Natural killer cell (primary cell): ENCODE results near the gene AGBL4. TPM values are rescaled to one million over a fixed set of nuclear protein-coding genes. Genes with fewer than 3 reads are reported as not detected.

Experiments
- ATAC-seq, 3 donors: fragments of 150-1000 bp in 2 of 3; fragments of 200-7000 bp in 1 of 3; cut with Tn5 transposase; 1 replicate in 1 of 3; 2 replicates in 2 of 3; pipeline ENCODE4 v1.10.0; 2021; ENCODE audit warnings: mild to moderate bottlenecking in 2 of 3, moderate library complexity in 2 of 3
- DNase-seq, 2 donors: peaks; one replicate each; pipeline versions ENCODE4 v3.0.0 to v3.0.0-alpha.2; 2013 to 2021; ENCODE audit warnings: mixed read lengths in 1 of 2
- H3K27ac ChIP-seq: one replicate; pipeline ENCODE4 v1.5.1; 2013; ENCODE audit warnings: mild to moderate bottlenecking, low read length
- H3K27me3 ChIP-seq: one replicate; pipeline ENCODE4 v1.6.1; 2013; ENCODE audit warnings: low read length; ENCODE audit not compliant: control insufficient read depth, insufficient read depth
- H3K36me3 ChIP-seq: one replicate; pipeline ENCODE4 v1.6.1; 2013; ENCODE audit warnings: low read length; ENCODE audit not compliant: control insufficient read depth, insufficient read depth
- H3K4me1 ChIP-seq: one replicate; pipeline ENCODE4 v1.6.1; 2013; ENCODE audit warnings: low read length; ENCODE audit not compliant: control insufficient read depth, insufficient read depth
- H3K4me3 ChIP-seq: one replicate; pipeline ENCODE4 v1.5.1; 2013; ENCODE audit warnings: low read length
- H3K9me3 ChIP-seq: one replicate; pipeline ENCODE4 v1.6.1; 2013; ENCODE audit warnings: low read length; ENCODE audit not compliant: control insufficient read depth, insufficient read depth
- H3K27ac Mint-ChIP-seq, 2 donors: one replicate each; pipeline ENCODE4 v1.8.0; 2022; ENCODE audit warnings: mild to moderate bottlenecking in 2 of 2, mixed read lengths in 2 of 2, moderate library complexity in 1 of 2
- H3K27me3 Mint-ChIP-seq, 2 donors: one replicate each; pipeline ENCODE4 v1.8.0; 2022; ENCODE audit warnings: low read depth in 2 of 2, mixed read lengths in 2 of 2
- H3K36me3 Mint-ChIP-seq: one replicate; pipeline ENCODE4 v1.8.0; 2022; ENCODE audit warnings: mixed read lengths
- H3K4me1 Mint-ChIP-seq, 2 donors: one replicate each; pipeline ENCODE4 v1.8.0; 2022; ENCODE audit warnings: mixed read lengths in 2 of 2
- H3K4me3 Mint-ChIP-seq: one replicate; pipeline ENCODE4 v1.8.0; 2022; ENCODE audit warnings: mild to moderate bottlenecking, moderate library complexity, mixed read lengths
- H3K9me3 Mint-ChIP-seq, 2 donors: one replicate each; pipeline ENCODE4 v1.8.0; 2022; ENCODE audit warnings: mixed read lengths in 2 of 2
- WGBS: methylation state at CpG from one replicate; pipeline ENCODE4 v1.1.7; 2013; ENCODE audit warnings: missing lambda C conversion rate; ENCODE audit not compliant: insufficient coverage; 5-methylcytosine and 5-hydroxymethylcytosine counted together
- intact Hi-C: fragments of 100-400 bp; cut with micrococcal nuclease; formaldehyde crosslinking; loops from one replicate; pipeline ENCODE4 v1.14.2; 2022
- total RNA-seq, 4 donors: library from RNA; stranded (reverse); fragments of 120-200 nt in 1 of 4; gene quantifications; one replicate each; pipeline versions ENCODE4 v1.2.3 to v1.2.4, GENCODE V29; 2013 to 2022
- TF ChIP-seq, protein P1 (sequence below): fragments of 200-600 bp; IDR thresholded peaks from one replicate; pipeline ENCODE4 v1.8.0; 2022; ENCODE audit warnings: antibody characterized with exemption

The AGBL4 gene
- total RNA-seq, 3 donors from 2014 or later (not counting 1 experiment from before 2014, with no cell fraction given): not detected

DNA sequence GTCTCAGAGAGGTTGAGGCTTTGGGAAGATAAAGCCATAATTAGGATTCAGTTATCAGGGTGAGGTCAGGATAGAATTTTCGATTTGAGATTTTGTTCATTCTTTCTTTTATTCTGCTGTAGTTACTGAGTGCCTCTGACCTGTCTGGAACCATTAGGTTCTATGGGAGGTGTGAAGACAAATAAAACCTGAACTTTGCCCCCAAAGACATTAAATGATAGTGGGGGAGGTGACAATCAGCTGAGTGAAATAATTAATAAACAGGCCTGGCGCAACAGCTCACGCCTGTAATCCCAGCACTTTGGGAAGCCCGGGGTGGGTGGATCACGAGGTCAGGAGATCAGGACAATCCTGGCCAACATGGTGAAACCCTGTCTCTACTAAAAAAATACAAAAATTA lies 1496.7 kb downstream of the AGBL4 start:
- DNase-seq (no peak), ATAC-seq (no peak)
- 87% methylated on average over 5 of the region's 5 CpGs for WGBS
- Histone ChIP-seq H3K36me3 (no peaks in the 10 kb centered on the region), H3K27me3 (no peaks in the 10 kb centered on the region), H3K27ac (no peak overlapping the region), H3K9me3 (no peaks in the 10 kb centered on the region), H3K4me3 (no peak overlapping the region), H3K4me1 (no peaks in the 10 kb centered on the region)
- intact Hi-C loops: no loop called here
- peaks cover 0 to 12% of the 10 kb centered on the region in 2 donors for H3K27me3 Mint-ChIP-seq
- no peaks in the 10 kb centered on the region for H3K9me3 Mint-ChIP-seq
- H3K4me1 Mint-ChIP-seq: no peaks in the 10 kb centered on the region
- TF ChIP-seq, protein P1, sequence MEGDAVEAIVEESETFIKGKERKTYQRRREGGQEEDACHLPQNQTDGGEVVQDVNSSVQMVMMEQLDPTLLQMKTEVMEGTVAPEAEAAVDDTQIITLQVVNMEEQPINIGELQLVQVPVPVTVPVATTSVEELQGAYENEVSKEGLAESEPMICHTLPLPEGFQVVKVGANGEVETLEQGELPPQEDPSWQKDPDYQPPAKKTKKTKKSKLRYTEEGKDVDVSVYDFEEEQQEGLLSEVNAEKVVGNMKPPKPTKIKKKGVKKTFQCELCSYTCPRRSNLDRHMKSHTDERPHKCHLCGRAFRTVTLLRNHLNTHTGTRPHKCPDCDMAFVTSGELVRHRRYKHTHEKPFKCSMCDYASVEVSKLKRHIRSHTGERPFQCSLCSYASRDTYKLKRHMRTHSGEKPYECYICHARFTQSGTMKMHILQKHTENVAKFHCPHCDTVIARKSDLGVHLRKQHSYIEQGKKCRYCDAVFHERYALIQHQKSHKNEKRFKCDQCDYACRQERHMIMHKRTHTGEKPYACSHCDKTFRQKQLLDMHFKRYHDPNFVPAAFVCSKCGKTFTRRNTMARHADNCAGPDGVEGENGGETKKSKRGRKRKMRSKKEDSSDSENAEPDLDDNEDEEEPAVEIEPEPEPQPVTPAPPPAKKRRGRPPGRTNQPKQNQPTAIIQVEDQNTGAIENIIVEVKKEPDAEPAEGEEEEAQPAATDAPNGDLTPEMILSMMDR: no peak
- no peak overlapping the region for H3K4me3 Mint-ChIP-seq
- H3K27ac Mint-ChIP-seq: no peak overlapping the region
- H3K36me3 Mint-ChIP-seq: no peaks in the 10 kb centered on the region

DNA sequence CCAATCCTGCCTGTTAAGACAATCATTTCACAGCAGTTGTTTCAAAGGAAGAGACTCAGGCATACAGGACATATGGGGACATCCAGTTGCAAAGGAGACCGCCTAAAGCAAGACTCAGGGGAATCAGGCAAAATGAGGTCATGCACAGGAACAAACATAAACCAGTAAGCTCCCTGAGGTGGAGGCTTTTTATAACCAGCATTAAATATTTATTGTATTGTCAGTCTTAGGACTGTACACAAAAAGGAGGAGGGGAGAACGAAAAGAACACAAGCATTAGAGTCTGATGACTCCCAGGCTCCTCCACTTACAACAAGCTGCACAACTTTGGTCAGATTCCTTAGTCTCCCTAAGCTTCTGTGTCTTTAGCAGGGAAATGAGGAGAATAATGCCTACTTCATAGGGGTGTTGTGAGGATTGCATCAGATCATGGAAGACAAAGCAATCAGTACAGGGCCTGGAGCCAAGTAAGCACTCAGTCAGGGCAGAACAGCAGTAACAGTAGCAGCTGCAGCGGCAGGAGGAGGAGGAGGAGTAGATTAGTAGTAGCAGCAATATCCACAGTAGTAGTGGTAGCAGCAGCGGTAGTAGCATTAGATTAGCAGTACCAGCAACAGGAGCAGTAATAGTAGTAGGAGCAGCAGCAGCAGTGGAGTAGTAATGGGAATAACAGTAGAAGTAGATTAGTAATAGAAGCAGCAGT lies 1497.6 kb downstream of the AGBL4 start:
- Mint-ChIP-seq H3K36me3 (no peaks in the 10 kb centered on the region), H3K4me3 (no peak overlapping the region), H3K27ac (no peak overlapping the region), H3K9me3 (no peaks in the 10 kb centered on the region), H3K27me3 (peaks cover 0 to 15% of the 10 kb centered on the region in 2 donors), H3K4me1 (no peaks in the 10 kb centered on the region)
- Histone ChIP-seq H3K4me1 (no peaks in the 10 kb centered on the region), H3K27ac (no peak overlapping the region), H3K27me3 (no peaks in the 10 kb centered on the region), H3K9me3 (no peaks in the 10 kb centered on the region), H3K36me3 (no peaks in the 10 kb centered on the region), H3K4me3 (no peak overlapping the region)
- intact Hi-C loops: no loop called here
- ATAC-seq: no peak
- DNase-seq: no peak
- WGBS: 77% methylated on average over 3 of the region's 4 CpGs
- TF ChIP-seq, protein P1: no peak

DNA sequence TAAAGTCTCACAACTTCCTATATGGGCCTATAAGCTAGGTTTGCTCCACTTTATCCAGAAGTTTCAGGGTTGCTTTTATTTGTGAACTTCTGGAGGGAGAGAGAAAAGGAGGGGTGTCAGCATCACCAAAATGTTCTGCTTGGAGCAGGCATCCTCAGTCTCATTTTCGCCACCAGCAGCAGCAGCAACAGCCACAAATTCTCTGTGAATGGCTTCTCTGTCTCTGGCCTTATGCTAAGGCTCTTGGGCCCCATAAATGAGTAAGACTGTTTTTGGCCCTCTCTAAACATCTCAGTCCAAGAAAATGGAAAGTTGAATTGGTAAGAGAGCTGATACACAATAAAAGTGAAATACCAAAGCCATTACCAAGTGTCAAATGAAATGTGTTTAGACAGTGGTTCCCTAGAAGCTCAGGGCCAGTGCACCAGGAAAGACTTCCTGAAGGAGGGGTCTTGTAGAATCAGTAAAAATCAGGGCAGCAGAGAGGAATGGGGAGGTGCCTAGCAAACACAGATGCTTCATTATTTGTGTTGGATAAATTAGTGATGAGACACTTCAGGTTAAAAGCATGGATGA lies 1498.8 kb downstream of the AGBL4 start:
- Histone ChIP-seq H3K4me1 (no peaks in the 10 kb centered on the region), H3K9me3 (no peaks in the 10 kb centered on the region), H3K36me3 (no peaks in the 10 kb centered on the region), H3K27me3 (no peaks in the 10 kb centered on the region), H3K27ac (no peak overlapping the region), H3K4me3 (no peak overlapping the region)
- intact Hi-C loops: no loop called here
- 61% methylated on average over 1 of the region's 1 CpG for WGBS
- no peaks in the 10 kb centered on the region for H3K36me3 Mint-ChIP-seq
- no peaks in the 10 kb centered on the region for H3K9me3 Mint-ChIP-seq
- no peak overlapping the region for H3K4me3 Mint-ChIP-seq
- ATAC-seq: no peak
- no peak overlapping the region for H3K27ac Mint-ChIP-seq
- TF ChIP-seq, protein P1: no peak
- H3K4me1 Mint-ChIP-seq: no peaks in the 10 kb centered on the region
- no peak for DNase-seq
- peaks cover 0 to 15% of the 10 kb centered on the region in 2 donors for H3K27me3 Mint-ChIP-seq
